ENCODE results near the gene WAPL. TPM values are rescaled to one million over a fixed set of nuclear protein-coding genes. Genes with fewer than 3 reads are reported as not detected.

The WAPL gene
- total and polyA plus RNA-seq, 2 of the 4 experiments (the other 2 are of a cell fraction) = 11.5 to 31.7 TPM

DNA sequence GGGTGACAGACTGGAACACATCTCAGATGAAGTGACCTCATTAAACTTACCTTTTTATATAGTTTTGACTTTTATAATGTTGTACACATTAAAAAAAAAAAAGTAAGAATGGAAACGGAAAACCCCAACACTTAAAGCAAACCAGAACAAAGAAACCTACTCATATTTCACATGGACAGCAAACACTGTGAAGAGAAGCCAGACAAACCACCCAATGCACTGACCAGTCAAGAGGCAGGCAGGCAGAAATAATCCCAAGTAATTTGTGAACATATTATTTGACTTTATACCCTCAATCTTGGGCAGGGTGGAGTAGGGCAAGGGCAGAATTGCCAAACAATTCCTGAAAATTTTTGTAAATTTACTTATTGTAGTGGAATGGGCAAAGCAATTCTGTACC lies 39.8 kb downstream of the WAPL start:
- no peaks in the 10 kb centered on the region for H3K9me3 ChIP-seq (ENCODE audit: control insufficient read depth, insufficient read depth, low read length)
- no peak overlapping the region for H3K18ac ChIP-seq (ENCODE audit: low read depth, low read length)
- no peak overlapping the region for H2BK5ac ChIP-seq (ENCODE audit: low read depth, low read length, poor library complexity, severe bottlenecking)
- no CpG with 5 or more reads among the region's 1 CpG for WGBS, 2 experiments (ENCODE audit: extremely low coverage in 2 of 2, insufficient read length in 1 of 2)
- H3K4me2 ChIP-seq (ENCODE audit: low read depth, low read length) = no peak overlapping the region
- H3K4me3 ChIP-seq (ENCODE audit: insufficient read depth, low read depth, low read length) = no peak overlapping the region
- ChIA-PET CTCF (no interaction called here), POLR2A (ENCODE audit: unreplicated experiment) (no interaction called here)
- no peak overlapping the region for H2AFZ ChIP-seq (replicated peaks; ENCODE audit: low read length, poor library complexity)
- no peaks in the 10 kb centered on the region for H3K9me1 ChIP-seq (ENCODE audit: insufficient read depth, low read length)
- no peak overlapping the region for H3K14ac ChIP-seq (replicated peaks; ENCODE audit: low read depth, low read length)
- intact Hi-C loops (cut with micrococcal nuclease) = no loop called here
- dilution Hi-C loops (cut with HindIII; ENCODE audit: low sequenced_read_pairs, unreplicated experiment) = no loop called here
- H2AK9ac ChIP-seq (replicated peaks; ENCODE audit: low read depth, low read length, poor library complexity) = no peak overlapping the region
- peaks cover 27 to 50% of the 10 kb centered on the region in 2 experiments for H3K79me1 ChIP-seq (ENCODE audit: low read depth in 1 of 2, low read length in 2 of 2)
- no peaks in the 10 kb centered on the region for H3K27me3 ChIP-seq (ENCODE audit: control insufficient read depth, insufficient read depth, low read length)
- H3K36me3 ChIP-seq (ENCODE audit: control insufficient read depth, insufficient read depth, low read length) = peaks cover 25% of the 10 kb centered on the region
- DNase-seq (peak; percentile 4), ATAC-seq (ENCODE audit: low read depth) (no peak)
- H4K5ac ChIP-seq (ENCODE audit: low read depth, low read length) = no peak overlapping the region
- H3K56ac ChIP-seq (ENCODE audit: extremely low read depth, insufficient read depth, low read length) = no peak overlapping the region
- no peaks in the 10 kb centered on the region for H3K4me1 ChIP-seq (ENCODE audit: control insufficient read depth, insufficient read depth, low read length)
- no peak overlapping the region for H2BK15ac ChIP-seq (ENCODE audit: low read depth, low read length)
- no peak for TF ChIP-seq MAFK (IDR thresholded peaks at IDR 0.05; ENCODE audit: low read depth, low read length)
- TF ChIP-seq, protein P1, sequence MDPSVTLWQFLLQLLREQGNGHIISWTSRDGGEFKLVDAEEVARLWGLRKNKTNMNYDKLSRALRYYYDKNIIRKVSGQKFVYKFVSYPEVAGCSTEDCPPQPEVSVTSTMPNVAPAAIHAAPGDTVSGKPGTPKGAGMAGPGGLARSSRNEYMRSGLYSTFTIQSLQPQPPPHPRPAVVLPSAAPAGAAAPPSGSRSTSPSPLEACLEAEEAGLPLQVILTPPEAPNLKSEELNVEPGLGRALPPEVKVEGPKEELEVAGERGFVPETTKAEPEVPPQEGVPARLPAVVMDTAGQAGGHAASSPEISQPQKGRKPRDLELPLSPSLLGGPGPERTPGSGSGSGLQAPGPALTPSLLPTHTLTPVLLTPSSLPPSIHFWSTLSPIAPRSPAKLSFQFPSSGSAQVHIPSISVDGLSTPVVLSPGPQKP (IDR thresholded peaks at IDR 0.05; ENCODE audit: borderline replicate concordance, low read depth, low read length) = no peak
- TF ChIP-seq, protein P2, sequence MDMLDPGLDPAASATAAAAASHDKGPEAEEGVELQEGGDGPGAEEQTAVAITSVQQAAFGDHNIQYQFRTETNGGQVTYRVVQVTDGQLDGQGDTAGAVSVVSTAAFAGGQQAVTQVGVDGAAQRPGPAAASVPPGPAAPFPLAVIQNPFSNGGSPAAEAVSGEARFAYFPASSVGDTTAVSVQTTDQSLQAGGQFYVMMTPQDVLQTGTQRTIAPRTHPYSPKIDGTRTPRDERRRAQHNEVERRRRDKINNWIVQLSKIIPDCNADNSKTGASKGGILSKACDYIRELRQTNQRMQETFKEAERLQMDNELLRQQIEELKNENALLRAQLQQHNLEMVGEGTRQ (IDR thresholded peaks at IDR 0.05; ENCODE audit: low read depth, low read length) = no peak
- no peak for TF ChIP-seq MXI1 (IDR thresholded peaks at IDR 0.05; ENCODE audit: borderline replicate concordance, low read depth, low read length)
- no peak for TF ChIP-seq NFE2L2 (IDR thresholded peaks at IDR 0.05; ENCODE audit: low read depth, low read length)
- TF ChIP-seq RCOR1 (IDR thresholded peaks at IDR 0.05; ENCODE audit: insufficient replicate concordance, low read length) = no peak
- TF ChIP-seq MAZ (IDR thresholded peaks at IDR 0.05; ENCODE audit: borderline replicate concordance, low read depth, low read length) = no peak
- no peak for TF ChIP-seq CTCF (conservative IDR thresholded peaks at IDR 0.05; ENCODE audit: low read depth, low read length)
- no peak for TF ChIP-seq RAD21 (IDR thresholded peaks at IDR 0.05; ENCODE audit: low read length)
- TF ChIP-seq CHD1 (IDR thresholded peaks at IDR 0.05; ENCODE audit: low read depth, low read length) = no peak
- TF ChIP-seq RFX5 (IDR thresholded peaks at IDR 0.05; ENCODE audit: low read depth, low read length) = no peak
- BruUV-seq (replicated peaks) = no TSS peak
- H2BK120ac ChIP-seq (ENCODE audit: low read depth, low read length) = no peak overlapping the region
- H4K91ac ChIP-seq (ENCODE audit: insufficient read depth, low read depth, low read length) = no peak overlapping the region
- no peak overlapping the region for H2BK20ac ChIP-seq (ENCODE audit: low read depth, low read length)
- H4K8ac ChIP-seq (ENCODE audit: low read depth in 2 of 2, low read length in 2 of 2) = no peak overlapping the region
- no peak overlapping the region for H3K23ac ChIP-seq (ENCODE audit: low read depth, low read length)
- in situ Hi-C loops (cut with MboI; ENCODE audit: low sequenced_read_pairs) = no loop called here
- no peak overlapping the region for H3K9ac ChIP-seq (ENCODE audit: low read depth, low read length)
- H4K20me1 ChIP-seq (ENCODE audit: insufficient read depth, low read length) = 0 out of 2 replicates have a peak, but pooled peaks cover 4% of the 10 kb centered on the region
- H3K4ac ChIP-seq (ENCODE audit: low read depth, low read length) = no peak overlapping the region
- H2AK5ac ChIP-seq (ENCODE audit: low read depth, low read length) = no peak overlapping the region
- no peak overlapping the region for H3K27ac ChIP-seq (ENCODE audit: insufficient read depth, low read length)

Measured in IMR-90 (cell line).